Panc1 (cell line): Measurements from ENCODE around the gene TMEM266. TPM values are rescaled to one million over a fixed set of nuclear protein-coding genes. Genes with fewer than 3 reads are reported as not detected.

Source experiments
- ATAC-seq: fragments of 200-7000 bp; cut with Tn5 transposase; 2 replicates; pipeline ENCODE4 v1.9.1; 2020; ENCODE audit warnings: mild to moderate bottlenecking, moderate library complexity
- BruUV-seq: library from RNA; stranded (reverse); fragments of 400-500 nt; replicated peaks from 2 replicates; lab custom pipeline; 2021; lab: Mats Ljungman, UMichigan
- CTCF ChIA-PET: fragments of 300-600 bp; sonication (Branson Sonifier 250); formaldehyde crosslinking; loops from one replicate; lab custom pipeline; 2022; ENCODE audit warnings: antibody characterized with exemption; lab: Charles Lee
- POLR2A ChIA-PET: fragments of 300-600 bp; sonication (Branson Sonifier 250); formaldehyde crosslinking; loops from one replicate; lab custom pipeline; 2022; ENCODE audit warnings: antibody characterized with exemption; lab: Charles Lee
- DNase-seq: peaks from one replicate; pipeline ENCODE4 v3.0.0-alpha.2; 2010; ENCODE audit warnings: low read depth, low spot score
- H3K27ac ChIP-seq: 2 replicates; pipeline ENCODE4 v1.5.1; 2011; ENCODE audit warnings: mild to moderate bottlenecking, low read length, inconsistent platforms
- H3K27me3 ChIP-seq: fragments of 200-500 bp; sonication (Bioruptor generic); 2 replicates; pipeline ENCODE4 v1.6.0; 2014; ENCODE audit warnings: low read length, inconsistent platforms; ENCODE audit not compliant: control insufficient read depth, insufficient read depth
- H3K36me3 ChIP-seq: fragments of 200-500 bp; sonication (Bioruptor generic); 2 replicates; pipeline ENCODE4 v1.5.1; 2014; ENCODE audit warnings: inconsistent platforms, mild to moderate bottlenecking, low read length, moderate library complexity; ENCODE audit not compliant: control insufficient read depth, insufficient read depth
- H3K4me1 ChIP-seq: 2 replicates; pipeline ENCODE4 v1.5.1; 2011; ENCODE audit warnings: inconsistent platforms, mild to moderate bottlenecking, low read length, moderate library complexity; ENCODE audit not compliant: control insufficient read depth, insufficient read depth
- H3K4me3 ChIP-seq, 2 experiments: 2 replicates each; pipeline ENCODE4 v1.5.1; 2011 to 2012; ENCODE audit warnings: low read depth in 2 of 2, low read length in 2 of 2, mild to moderate bottlenecking in 2 of 2, inconsistent platforms in 1 of 2, moderate library complexity in 1 of 2
- H3K9me3 ChIP-seq: fragments of 200-500 bp; sonication (Bioruptor generic); 2 replicates; pipeline ENCODE4 v1.5.1; 2014; ENCODE audit warnings: low read depth, mild to moderate bottlenecking, inconsistent platforms, low read length, moderate library complexity; ENCODE audit not compliant: control insufficient read depth, insufficient read depth
- POLR2AphosphoS5 ChIP-seq: IDR thresholded peaks from 2 replicates; pipeline ENCODE4 v1.6.1; 2012; ENCODE audit warnings: mild to moderate bottlenecking, low read depth, low read length, moderate library complexity
- SIN3A ChIP-seq: IDR thresholded peaks from 2 replicates; pipeline ENCODE4 v1.6.1; 2012; ENCODE audit warnings: low read depth, mild to moderate bottlenecking, low read length, moderate library complexity, borderline replicate concordance; ENCODE audit not compliant: insufficient read depth
- TCF7L2 ChIP-seq: IDR thresholded peaks from 2 replicates; pipeline ENCODE4 v1.6.1; 2011; ENCODE audit warnings: mild to moderate bottlenecking, low read depth, low read length, inconsistent platforms
- in situ Hi-C: cut with HindIII; loops from 2 replicates; pipeline ENCODE4 v1.10.0; 2016; ENCODE audit warnings: low sequenced_read_pairs, low pct_unique_long_range_greater_than_20kb
- intact Hi-C: fragments of 100-400 bp; cut with micrococcal nuclease; formaldehyde crosslinking; loops from one replicate; pipeline ENCODE4 v1.10.0; 2022; ENCODE audit not compliant: unreplicated experiment
- total RNA-seq: library from RNA; stranded (reverse); gene quantifications from one replicate; pipeline ENCODE4 v1.2.1, GENCODE V29; 2021; ENCODE audit not compliant: unreplicated experiment
- TF ChIP-seq, protein P1 (sequence below): fragments of 450-650 bp; IDR thresholded peaks from 2 replicates; pipeline ENCODE4 v1.5.1; 2017; ENCODE audit warnings: mild to moderate bottlenecking
- TF ChIP-seq, protein P2 (sequence below), 2 experiments: IDR thresholded peaks; 2 replicates each; pipeline ENCODE4 v1.6.1; 2011 to 2012; ENCODE audit warnings: low read depth in 2 of 2, control low read depth in 1 of 2, low read length in 1 of 2, mild to moderate bottlenecking in 1 of 2, moderate library complexity in 1 of 2; ENCODE audit not compliant: insufficient read depth in 1 of 2

TMEM266 gene
- total RNA-seq, 1 experiment from 2014 or later, result 0.21 TPM

DNA sequence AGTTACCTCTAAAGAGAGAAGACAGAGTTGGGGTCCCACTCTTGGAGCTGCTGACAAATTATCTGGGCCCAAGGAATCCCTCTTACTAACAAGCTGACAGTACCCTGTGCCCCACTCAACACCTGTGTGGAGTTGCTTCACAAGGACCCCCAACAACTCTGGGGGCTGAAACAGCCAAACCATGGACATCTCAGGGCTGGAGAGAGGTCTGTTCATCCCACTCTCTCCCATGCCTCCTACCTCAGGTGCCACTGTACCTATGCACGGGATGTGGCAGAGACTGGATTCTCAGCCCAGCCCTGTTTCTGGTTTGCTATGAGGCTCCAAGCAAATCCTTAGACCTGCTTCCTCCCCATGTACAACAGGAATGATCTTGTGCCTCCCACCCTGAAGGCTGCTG, 149.7 kb downstream of the TMEM266 start:
- H3K36me3 ChIP-seq, result no peaks in the 10 kb centered on the region; the same call in 1 of the 2 replicates
- no peak for ATAC-seq

DNA sequence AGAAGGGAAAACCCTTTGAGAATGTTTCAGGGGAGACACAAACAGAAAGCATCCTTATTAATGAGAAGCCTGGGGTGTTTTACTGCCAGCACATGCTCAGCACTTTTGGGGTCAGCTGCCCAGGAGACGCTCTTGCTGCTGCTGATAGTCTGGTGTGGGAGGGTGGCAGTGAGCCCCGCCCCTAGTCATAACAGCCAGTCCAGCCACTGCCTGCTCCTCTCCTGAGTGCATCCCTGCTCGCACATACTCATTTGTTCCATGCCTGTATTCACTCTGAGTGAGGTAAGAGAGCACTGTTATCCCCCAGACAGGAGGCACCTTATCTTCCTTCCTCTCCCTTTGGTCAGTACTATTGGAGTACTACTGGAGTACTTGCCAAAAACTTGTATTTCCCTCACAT, 150.2 kb downstream of the TMEM266 start:
- no peaks in the 10 kb centered on the region for H3K9me3 ChIP-seq
- H3K36me3 ChIP-seq, result no peaks in the 10 kb centered on the region; the same call in 1 of the 2 replicates
- no peaks in the 10 kb centered on the region for H3K27me3 ChIP-seq
- ChIA-PET POLR2A (no interaction called here), CTCF (no interaction called here)
- in situ Hi-C loops (no loop called here), intact Hi-C loops (no loop called here)
- BruUV-seq, result no TSS peak
- ATAC-seq, result no peak
- no peak overlapping the region for H3K4me3 ChIP-seq
- TF ChIP-seq SIN3A (no peak), POLR2AphosphoS5 (no peak), TCF7L2 (no peak)
- TF ChIP-seq, protein P1, sequence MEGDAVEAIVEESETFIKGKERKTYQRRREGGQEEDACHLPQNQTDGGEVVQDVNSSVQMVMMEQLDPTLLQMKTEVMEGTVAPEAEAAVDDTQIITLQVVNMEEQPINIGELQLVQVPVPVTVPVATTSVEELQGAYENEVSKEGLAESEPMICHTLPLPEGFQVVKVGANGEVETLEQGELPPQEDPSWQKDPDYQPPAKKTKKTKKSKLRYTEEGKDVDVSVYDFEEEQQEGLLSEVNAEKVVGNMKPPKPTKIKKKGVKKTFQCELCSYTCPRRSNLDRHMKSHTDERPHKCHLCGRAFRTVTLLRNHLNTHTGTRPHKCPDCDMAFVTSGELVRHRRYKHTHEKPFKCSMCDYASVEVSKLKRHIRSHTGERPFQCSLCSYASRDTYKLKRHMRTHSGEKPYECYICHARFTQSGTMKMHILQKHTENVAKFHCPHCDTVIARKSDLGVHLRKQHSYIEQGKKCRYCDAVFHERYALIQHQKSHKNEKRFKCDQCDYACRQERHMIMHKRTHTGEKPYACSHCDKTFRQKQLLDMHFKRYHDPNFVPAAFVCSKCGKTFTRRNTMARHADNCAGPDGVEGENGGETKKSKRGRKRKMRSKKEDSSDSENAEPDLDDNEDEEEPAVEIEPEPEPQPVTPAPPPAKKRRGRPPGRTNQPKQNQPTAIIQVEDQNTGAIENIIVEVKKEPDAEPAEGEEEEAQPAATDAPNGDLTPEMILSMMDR, result no peak
- TF ChIP-seq, protein P2, sequence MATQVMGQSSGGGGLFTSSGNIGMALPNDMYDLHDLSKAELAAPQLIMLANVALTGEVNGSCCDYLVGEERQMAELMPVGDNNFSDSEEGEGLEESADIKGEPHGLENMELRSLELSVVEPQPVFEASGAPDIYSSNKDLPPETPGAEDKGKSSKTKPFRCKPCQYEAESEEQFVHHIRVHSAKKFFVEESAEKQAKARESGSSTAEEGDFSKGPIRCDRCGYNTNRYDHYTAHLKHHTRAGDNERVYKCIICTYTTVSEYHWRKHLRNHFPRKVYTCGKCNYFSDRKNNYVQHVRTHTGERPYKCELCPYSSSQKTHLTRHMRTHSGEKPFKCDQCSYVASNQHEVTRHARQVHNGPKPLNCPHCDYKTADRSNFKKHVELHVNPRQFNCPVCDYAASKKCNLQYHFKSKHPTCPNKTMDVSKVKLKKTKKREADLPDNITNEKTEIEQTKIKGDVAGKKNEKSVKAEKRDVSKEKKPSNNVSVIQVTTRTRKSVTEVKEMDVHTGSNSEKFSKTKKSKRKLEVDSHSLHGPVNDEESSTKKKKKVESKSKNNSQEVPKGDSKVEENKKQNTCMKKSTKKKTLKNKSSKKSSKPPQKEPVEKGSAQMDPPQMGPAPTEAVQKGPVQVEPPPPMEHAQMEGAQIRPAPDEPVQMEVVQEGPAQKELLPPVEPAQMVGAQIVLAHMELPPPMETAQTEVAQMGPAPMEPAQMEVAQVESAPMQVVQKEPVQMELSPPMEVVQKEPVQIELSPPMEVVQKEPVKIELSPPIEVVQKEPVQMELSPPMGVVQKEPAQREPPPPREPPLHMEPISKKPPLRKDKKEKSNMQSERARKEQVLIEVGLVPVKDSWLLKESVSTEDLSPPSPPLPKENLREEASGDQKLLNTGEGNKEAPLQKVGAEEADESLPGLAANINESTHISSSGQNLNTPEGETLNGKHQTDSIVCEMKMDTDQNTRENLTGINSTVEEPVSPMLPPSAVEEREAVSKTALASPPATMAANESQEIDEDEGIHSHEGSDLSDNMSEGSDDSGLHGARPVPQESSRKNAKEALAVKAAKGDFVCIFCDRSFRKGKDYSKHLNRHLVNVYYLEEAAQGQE (IDR thresholded peaks at IDR 0.05; ENCODE audit: insufficient read depth in 1 of 2, low read depth in 2 of 2, low read length in 1 of 2), result no peak
- H3K27ac ChIP-seq, result no peak overlapping the region
- no peaks in the 10 kb centered on the region for H3K4me1 ChIP-seq
- no peak for DNase-seq

More for the DNA sequence above, 149.7 kb downstream of the TMEM266 start:
- H3K9me3 ChIP-seq, result no peaks in the 10 kb centered on the region
- H3K4me3 ChIP-seq, result no peak overlapping the region
- BruUV-seq, result no TSS peak
- intact Hi-C loops, result no loop called here
- no peak for DNase-seq
- H3K27me3 ChIP-seq, result no peaks in the 10 kb centered on the region
- in situ Hi-C loops, result no loop called here
- no peak overlapping the region for H3K27ac ChIP-seq
- ChIA-PET CTCF (no interaction called here), POLR2A (interaction anchor here (0.6 kb wide), 1 partner anchor 318 kb away, joined by 5 read pairs; no protein-coding TSS in a partner anchor)
- TF ChIP-seq, protein P1, result no peak
- TF ChIP-seq SIN3A (no peak), TCF7L2 (no peak), POLR2AphosphoS5 (no peak)
- TF ChIP-seq, protein P2 (IDR thresholded peaks at IDR 0.05; ENCODE audit: insufficient read depth in 1 of 2, low read depth in 2 of 2, low read length in 1 of 2), result no peak
- H3K4me1 ChIP-seq, result no peaks in the 10 kb centered on the region
